B cell (primary cell): ENCODE measurements around the gene CLP1. TPM values are rescaled to one million over a fixed set of nuclear protein-coding genes. Genes with fewer than 3 reads are reported as not detected.

ENCODE experiments used
- ATAC-seq: fragments of 200-7000 bp; cut with Tn5 transposase; one replicate; pipeline ENCODE4 v1.10.0; 2021; ENCODE audit warnings: low read depth, mild to moderate bottlenecking, moderate number of reproducible peaks, moderate library complexity
- CTCF ChIA-PET: fragments of 350-600 bp; sonication (Branson Sonifier 250); formaldehyde crosslinking; loops from one replicate; lab custom pipeline; 2021; ENCODE audit warnings: antibody characterized with exemption, inconsistent platforms; lab: Charles Lee
- POLR2A ChIA-PET: fragments of 350-600 bp; sonication (Branson Sonifier 250); formaldehyde crosslinking; loops from one replicate; lab custom pipeline; 2021; ENCODE audit warnings: antibody characterized with exemption; lab: Charles Lee
- DNase-seq: peaks from one replicate; pipeline ENCODE4 v3.0.0; 2013
- H2AFZ ChIP-seq: 2 replicates; pipeline ENCODE4 v1.6.1; 2012; ENCODE audit warnings: mild to moderate bottlenecking, low read depth, low read length; ENCODE audit not compliant: insufficient read depth, poor library complexity, severe bottlenecking
- H3K27ac ChIP-seq, 2 donors: 1 replicate in 1 of 2; 2 replicates in 1 of 2; pipeline ENCODE4 v1.5.1; 2012 to 2013; ENCODE audit warnings: low read length in 2 of 2, mild to moderate bottlenecking in 2 of 2, moderate library complexity in 1 of 2
- H3K27me3 ChIP-seq, 4 experiments: fragments of 200-600 bp in 1 of 4; sonication (generic) in 1 of 4; replicated peaks in 1 of 4; 1 replicate in 2 of 4; 2 replicates in 2 of 4; pipeline versions ENCODE4 v1.6.1 to v1.7.0; 2013 to 2016; ENCODE audit warnings: low read length in 3 of 4, mild to moderate bottlenecking in 2 of 4, mixed read lengths in 1 of 4, moderate library complexity in 1 of 4; ENCODE audit not compliant: insufficient read depth in 4 of 4, control insufficient read depth in 3 of 4; ENCODE audit errors: control extremely low read depth in 1 of 4
- H3K36me3 ChIP-seq, 2 experiments: replicated peaks in 1 of 2; 1 replicate in 1 of 2; 2 replicates in 1 of 2; pipeline versions ENCODE4 v1.6.1 to v1.7.1; 2013; ENCODE audit warnings: low read length in 1 of 2; ENCODE audit not compliant: insufficient read depth in 2 of 2, control insufficient read depth in 1 of 2; ENCODE audit errors: control extremely low read depth in 1 of 2, extremely low read depth in 1 of 2
- H3K4me1 ChIP-seq, 2 donors: fragments of 200-600 bp in 1 of 2; sonication (generic) in 1 of 2; 1 replicate in 1 of 2; 2 replicates in 1 of 2; pipeline versions ENCODE4 v1.5.1 to v1.6.1; 2013 to 2017; ENCODE audit warnings: low read length in 2 of 2; ENCODE audit not compliant: control insufficient read depth in 2 of 2, insufficient read depth in 2 of 2
- H3K4me2 ChIP-seq: replicated peaks from 2 replicates; pipeline ENCODE3; 2012; ENCODE audit warnings: mild to moderate bottlenecking, low read depth, low read length; ENCODE audit not compliant: poor library complexity, severe bottlenecking
- H3K4me3 ChIP-seq, 5 experiments: fragments of 200-600 bp in 1 of 5; sonication (generic) in 1 of 5; 1 replicate in 3 of 5; 2 replicates in 2 of 5; pipeline versions ENCODE4 v1.5.1 to v1.7.0; 2011 to 2016; ENCODE audit warnings: low read length in 4 of 5, mild to moderate bottlenecking in 4 of 5, low read depth in 2 of 5, control low read depth in 1 of 5, moderate library complexity in 1 of 5; ENCODE audit not compliant: insufficient read depth in 1 of 5; ENCODE audit errors: control extremely low read depth in 1 of 5, extremely low read depth in 1 of 5
- H3K79me2 ChIP-seq: fragments of 200-600 bp; sonication (generic); one replicate; pipeline ENCODE4 v1.6.0; 2016; ENCODE audit warnings: low read length; ENCODE audit not compliant: control insufficient read depth, insufficient read depth
- H3K9ac ChIP-seq: fragments of 200-600 bp; sonication (generic); 2 replicates; pipeline ENCODE4 v1.6.1; 2017; ENCODE audit warnings: mild to moderate bottlenecking, low read length, moderate library complexity
- H3K9me3 ChIP-seq, 3 donors: one replicate each; pipeline versions ENCODE4 v1.6.1 to v1.7.1; 2013; ENCODE audit warnings: low read length in 2 of 3; ENCODE audit not compliant: control insufficient read depth in 2 of 3, insufficient read depth in 1 of 3; ENCODE audit errors: control extremely low read depth in 1 of 3
- H4K20me1 ChIP-seq: 2 replicates; pipeline ENCODE4 v1.6.0; 2012; ENCODE audit warnings: mild to moderate bottlenecking, low read length; ENCODE audit not compliant: insufficient read depth, control insufficient read depth, poor library complexity, severe bottlenecking
- H3K27ac Mint-ChIP-seq: one replicate; pipeline ENCODE4 v1.8.0; 2021; ENCODE audit warnings: mixed read lengths
- H3K27me3 Mint-ChIP-seq: one replicate; pipeline ENCODE4 v1.8.0; 2021; ENCODE audit warnings: mixed read lengths
- H3K4me1 Mint-ChIP-seq: one replicate; pipeline ENCODE4 v1.8.0; 2021; ENCODE audit warnings: mixed read lengths
- H3K4me3 Mint-ChIP-seq: one replicate; pipeline ENCODE4 v1.8.0; 2021; ENCODE audit warnings: mixed read lengths
- H3K9me3 Mint-ChIP-seq: one replicate; pipeline ENCODE4 v1.8.0; 2022; ENCODE audit warnings: mixed read lengths; ENCODE audit not compliant: insufficient read depth
- EZH2 ChIP-seq: IDR thresholded peaks from 2 replicates; pipeline ENCODE4 v1.6.1; 2012; ENCODE audit warnings: borderline replicate concordance, low read depth, mild to moderate bottlenecking, moderate library complexity, low read length; ENCODE audit not compliant: insufficient read depth, poor library complexity, severe bottlenecking
- WGBS: methylation state at CpG from one replicate; pipeline ENCODE4 v1.1.5; 2013; ENCODE audit warnings: missing lambda C conversion rate; ENCODE audit not compliant: insufficient coverage; 5-methylcytosine and 5-hydroxymethylcytosine counted together
- intact Hi-C: fragments of 100-400 bp; cut with micrococcal nuclease; formaldehyde crosslinking; loops from one replicate; pipeline ENCODE4 v1.10.0; 2022
- polyA plus RNA-seq: library from polyadenylated mRNA; depleted of rRNA; stranded (reverse); fragments of >200 nt; gene quantifications from 2 replicates; pipeline ENCODE4 v1.2.3, GENCODE V29; 2012
- total RNA-seq, 2 donors: library from RNA; stranded (reverse); fragments of 120-200 nt in 1 of 2; gene quantifications; 1 replicate in 1 of 2; 2 replicates in 1 of 2; pipeline versions ENCODE4 v1.2.3 to v1.2.4, GENCODE V29; 2013 to 2022
- TF ChIP-seq, protein P1 (sequence below): fragments of 200-600 bp; IDR thresholded peaks from one replicate; pipeline ENCODE4 v1.8.0; 2022; ENCODE audit warnings: antibody characterized with exemption, mild to moderate bottlenecking

Gene CLP1
- total and polyA plus RNA-seq, 2 donors (not counting 1 experiment from before 2014, with no cell fraction given) = 6.0 to 15.5 TPM

DNA sequence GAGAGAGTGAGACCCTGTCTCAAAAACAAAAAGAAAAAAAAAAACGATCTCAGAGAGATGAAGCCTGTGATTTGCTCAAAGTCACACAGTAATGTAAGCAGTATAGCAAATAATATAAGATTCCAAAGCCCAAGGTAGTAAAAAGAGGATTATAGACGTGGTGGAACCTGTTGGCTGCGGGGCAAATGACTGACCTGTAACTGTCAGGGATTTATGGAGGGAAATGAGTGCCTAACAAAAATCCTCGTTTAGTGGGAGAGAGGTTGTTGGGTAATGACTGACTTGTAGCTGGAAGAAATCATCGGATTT is 723 bp upstream of the CLP1 start:
- WGBS = 16% methylated on average over 3 of the region's 5 CpGs
- DNase-seq = no peak
- Histone ChIP-seq H4K20me1 (peaks cover 8% of the 10 kb centered on the region), H3K4me2 (peak overlapping the region; percentile 80), H2AFZ (peak overlapping the region; percentile 87), H3K4me1 (peaks cover 8 to 14% of the 10 kb centered on the region in 2 donors), H3K9ac (peak overlapping the region; percentile 86), H3K79me2 (peaks cover 39% of the 10 kb centered on the region), H3K9me3 (no peaks in the 10 kb centered on the region), H3K27ac (peak overlapping the region; percentile 77 to 92), H3K36me3 (peaks cover 5 to 25% of the 10 kb centered on the region in 2 experiments), H3K27me3 (no peaks in the 10 kb centered on the region), H3K4me3 (peak overlapping the region; percentile 47 to 95 (median 78))
- no peak for ATAC-seq
- Mint-ChIP-seq H3K4me1 (peaks cover 27% of the 10 kb centered on the region), H3K27ac (peak overlapping the region; percentile 76), H3K27me3 (no peaks in the 10 kb centered on the region), H3K4me3 (peak overlapping the region; percentile 74), H3K9me3 (no peaks in the 10 kb centered on the region)
- CTCF ChIA-PET = interaction anchor here (0.9 to 1.9 kb wide), 8 partner anchors 10 to 175 kb away, joined by 3 to 9 read pairs (median 4); no protein-coding TSS in a partner anchor
- POLR2A ChIA-PET = interaction anchor here (0.7 to 2.6 kb wide), 5 partner anchors 10 to 332 kb away, joined by 3 to 22 read pairs (median 3); partner anchors contain the start of genes SSRP1 and ZDHHC5
- no peak for TF ChIP-seq EZH2
- TF ChIP-seq, protein P1, sequence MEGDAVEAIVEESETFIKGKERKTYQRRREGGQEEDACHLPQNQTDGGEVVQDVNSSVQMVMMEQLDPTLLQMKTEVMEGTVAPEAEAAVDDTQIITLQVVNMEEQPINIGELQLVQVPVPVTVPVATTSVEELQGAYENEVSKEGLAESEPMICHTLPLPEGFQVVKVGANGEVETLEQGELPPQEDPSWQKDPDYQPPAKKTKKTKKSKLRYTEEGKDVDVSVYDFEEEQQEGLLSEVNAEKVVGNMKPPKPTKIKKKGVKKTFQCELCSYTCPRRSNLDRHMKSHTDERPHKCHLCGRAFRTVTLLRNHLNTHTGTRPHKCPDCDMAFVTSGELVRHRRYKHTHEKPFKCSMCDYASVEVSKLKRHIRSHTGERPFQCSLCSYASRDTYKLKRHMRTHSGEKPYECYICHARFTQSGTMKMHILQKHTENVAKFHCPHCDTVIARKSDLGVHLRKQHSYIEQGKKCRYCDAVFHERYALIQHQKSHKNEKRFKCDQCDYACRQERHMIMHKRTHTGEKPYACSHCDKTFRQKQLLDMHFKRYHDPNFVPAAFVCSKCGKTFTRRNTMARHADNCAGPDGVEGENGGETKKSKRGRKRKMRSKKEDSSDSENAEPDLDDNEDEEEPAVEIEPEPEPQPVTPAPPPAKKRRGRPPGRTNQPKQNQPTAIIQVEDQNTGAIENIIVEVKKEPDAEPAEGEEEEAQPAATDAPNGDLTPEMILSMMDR = no peak
- intact Hi-C loops = loop anchor here (1.0 to 2.0 kb wide), 6 partner anchors 10 to 922 kb away; partner anchors contain the start of genes MED19, SELENOH, TIMM10 and TMX2

DNA sequence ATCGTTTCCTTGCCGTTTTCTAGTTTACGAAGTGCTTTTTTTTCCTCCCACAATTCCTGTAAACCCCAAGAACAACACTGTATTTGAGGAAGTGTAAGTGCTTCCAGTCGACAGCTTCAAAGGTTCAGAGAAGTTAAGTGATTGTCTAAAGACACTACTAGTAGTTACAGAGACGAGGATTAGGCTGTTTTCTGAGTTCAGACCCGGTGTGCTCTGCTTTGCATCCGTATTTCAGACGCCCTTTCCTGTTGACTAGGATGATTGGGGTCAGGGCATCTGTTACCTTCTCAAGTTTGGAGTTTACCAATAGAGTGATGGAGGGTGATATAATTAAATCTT is 430 bp downstream of the CLP1 start:
- POLR2A ChIA-PET = interaction anchor here (0.6 to 2.6 kb wide), 2 partner anchors 9 to 334 kb away, joined by 3 to 22 read pairs; partner anchors contain the start of gene ZDHHC5
- H3K27me3 Mint-ChIP-seq = no peaks in the 10 kb centered on the region
- H3K4me2 ChIP-seq = peak overlapping the region; percentile 80

More for the DNA sequence above, 430 bp downstream of the CLP1 start:
- Histone ChIP-seq H3K4me3 (peak overlapping the region; percentile 68 to 95 (median 92)), H2AFZ (peak overlapping the region; percentile 87), H3K36me3 (peaks cover 5 to 35% of the 10 kb centered on the region in 2 experiments), H3K79me2 (peaks cover 39% of the 10 kb centered on the region), H3K9ac (peak overlapping the region; percentile 86), H4K20me1 (peaks cover 8% of the 10 kb centered on the region), H3K27me3 (no peaks in the 10 kb centered on the region), H3K9me3 (no peaks in the 10 kb centered on the region), H3K27ac (peak overlapping the region; percentile 77 to 92), H3K4me1 (peaks cover 8 to 16% of the 10 kb centered on the region in 2 donors)
- no peak for DNase-seq
- CTCF ChIA-PET = interaction anchor here (0.6 to 1.5 kb wide), 6 partner anchors 9 to 174 kb away, joined by 3 to 6 read pairs (median 4); partner anchors contain the start of gene UBE2L6
- Mint-ChIP-seq H3K27ac (peak overlapping the region; percentile 94), H3K4me3 (peak overlapping the region; percentile 94), H3K9me3 (no peaks in the 10 kb centered on the region), H3K4me1 (peaks cover 31% of the 10 kb centered on the region)
- ATAC-seq = no peak
- intact Hi-C loops = no loop called here
- TF ChIP-seq, protein P1 = no peak
- no peak for TF ChIP-seq EZH2
- 0% methylated on average over 4 of the region's 8 CpGs for WGBS
